Measurements from ENCODE around the gene MSLN. TPM values are rescaled to one million over a fixed set of nuclear protein-coding genes. Genes with fewer than 3 reads are reported as not detected.

MSLN gene
- polyA plus RNA-seq, 1 of the 3 experiments (the other 2 are of a cell fraction), result 0.02 TPM

GRCh38 chr16:762595-763268 lies 2.2 kb downstream of the MSLN start:
- WGBS (ENCODE audit: low lambda C conversion rate), result 56% methylated on average over 5 of the region's 17 CpGs
- Histone ChIP-seq H3K9me2 (no peaks in the 10 kb centered on the region), H3K79me2 (ENCODE audit: insufficient read depth) (no peaks in the 10 kb centered on the region), H3K4me2 (no peak overlapping the region), H3K9ac (no peak overlapping the region), H3K4me3 (ENCODE audit: low read depth in 2 of 2, low read length in 1 of 2) (no peak overlapping the region), H3K9me3 (no peaks in the 10 kb centered on the region), H3K36me3 (replicated peaks in 1 of 2; ENCODE audit: control insufficient read depth in 1 of 2, insufficient read depth in 2 of 2, low read length in 1 of 2) (no peaks in the 10 kb centered on the region), H3F3A (replicated peaks; ENCODE audit: insufficient read depth) (no peaks in the 10 kb centered on the region), H3K4me1 (ENCODE audit: control insufficient read depth in 1 of 2, insufficient read depth in 2 of 2, low read depth in 1 of 2, low read length in 1 of 2) (no peaks in the 10 kb centered on the region), H4K20me1 (ENCODE audit: insufficient read depth) (no peaks in the 10 kb centered on the region), H3K27me3 (ENCODE audit: insufficient read depth) (no peaks in the 10 kb centered on the region), H3K27ac (ENCODE audit: low read depth in 2 of 2, low read length in 1 of 2) (no peak overlapping the region), H2AFZ (ENCODE audit: low read depth) (no peak overlapping the region)
- no peak for DNase-seq
- CTCF ChIA-PET, result no interaction called here
- TF ChIP-seq TAF1 (IDR thresholded peaks at IDR 0.05; ENCODE audit: borderline replicate concordance, low read depth, low read length), result no peak
- no peak for TF ChIP-seq POLR2AphosphoS5 (IDR thresholded peaks at IDR 0.05; ENCODE audit: low read depth, low read length)
- no peak for TF ChIP-seq TCF12 (IDR thresholded peaks at IDR 0.05)
- TF ChIP-seq SMC3 (IDR thresholded peaks at IDR 0.05; ENCODE audit: low read depth, low read length), result no peak
- no peak for TF ChIP-seq RAD21 (IDR thresholded peaks at IDR 0.05; ENCODE audit: low read length)
- no peak for TF ChIP-seq RFX5 (IDR thresholded peaks at IDR 0.05; ENCODE audit: low read length)
- no peak for TF ChIP-seq CHD2 (IDR thresholded peaks at IDR 0.05; ENCODE audit: low read length, partially characterized antibody)
- TF ChIP-seq MEF2A (IDR thresholded peaks at IDR 0.05; ENCODE audit: borderline replicate concordance, low read depth), result no peak
- POLR2A ChIA-PET, result no interaction called here

GRCh38 chr16:763369-764183 lies 3.0 kb downstream of the MSLN start:
- Histone ChIP-seq H3K4me2 (no peak overlapping the region), H4K20me1 (ENCODE audit: insufficient read depth) (no peaks in the 10 kb centered on the region), H3F3A (replicated peaks; ENCODE audit: insufficient read depth) (no peaks in the 10 kb centered on the region), H3K9ac (no peak overlapping the region), H3K9me3 (no peaks in the 10 kb centered on the region), H3K27ac (ENCODE audit: low read depth in 2 of 2, low read length in 1 of 2) (no peak overlapping the region), H3K9me2 (no peaks in the 10 kb centered on the region), H3K27me3 (ENCODE audit: insufficient read depth) (no peaks in the 10 kb centered on the region), H3K79me2 (ENCODE audit: insufficient read depth) (no peaks in the 10 kb centered on the region), H3K4me3 (ENCODE audit: low read depth in 2 of 2, low read length in 1 of 2) (no peak overlapping the region), H2AFZ (ENCODE audit: low read depth) (no peak overlapping the region), H3K4me1 (ENCODE audit: control insufficient read depth in 1 of 2, insufficient read depth in 2 of 2, low read depth in 1 of 2, low read length in 1 of 2) (no peaks in the 10 kb centered on the region), H3K36me3 (replicated peaks in 1 of 2; ENCODE audit: control insufficient read depth in 1 of 2, insufficient read depth in 2 of 2, low read length in 1 of 2) (no peaks in the 10 kb centered on the region)
- 27% methylated on average over 13 of the region's 21 CpGs for WGBS (ENCODE audit: low lambda C conversion rate)
- POLR2A ChIA-PET, result no interaction called here
- CTCF ChIA-PET, result no interaction called here
- DNase-seq, result no peak
- TF ChIP-seq GATA2 (CRISPR knock-in tag; IDR thresholded peaks at IDR 0.05), result no peak
- TF ChIP-seq USF1 (IDR thresholded peaks at IDR 0.05; ENCODE audit: borderline replicate concordance, low read depth), result no peak
- TF ChIP-seq NFIC (IDR thresholded peaks at IDR 0.05; ENCODE audit: borderline replicate concordance), result no peak
- TF ChIP-seq RFX5 (IDR thresholded peaks at IDR 0.05; ENCODE audit: low read length), result no peak
- no peak for TF ChIP-seq MXI1 (IDR thresholded peaks at IDR 0.05; ENCODE audit: low read depth, low read length)
- no peak for TF ChIP-seq POLR2AphosphoS5 (IDR thresholded peaks at IDR 0.05; ENCODE audit: low read depth, low read length)
- TF ChIP-seq PBX3 (IDR thresholded peaks at IDR 0.05), result no peak
- TF ChIP-seq RXRA (IDR thresholded peaks at IDR 0.05; ENCODE audit: borderline replicate concordance, low read depth), result no peak
- no peak for TF ChIP-seq TEAD4 (IDR thresholded peaks at IDR 0.05; ENCODE audit: borderline replicate concordance, insufficient read depth)
- TF ChIP-seq EZH2phosphoT487 (IDR thresholded peaks at IDR 0.05; ENCODE audit: borderline replicate concordance, low read depth), result no peak
- no peak for TF ChIP-seq MEF2A (IDR thresholded peaks at IDR 0.05; ENCODE audit: borderline replicate concordance, low read depth)
- no peak for TF ChIP-seq RAD21 (IDR thresholded peaks at IDR 0.05; ENCODE audit: low read length)
- TF ChIP-seq REST (IDR thresholded peaks at IDR 0.05; ENCODE audit: low read depth, low read length), result no peak
- no peak for TF ChIP-seq SIN3A (IDR thresholded peaks at IDR 0.05; ENCODE audit: borderline replicate concordance, low read depth, low read length)
- TF ChIP-seq ELF1 (IDR thresholded peaks at IDR 0.05), result no peak
- no peak for TF ChIP-seq USF2 (IDR thresholded peaks at IDR 0.05; ENCODE audit: borderline replicate concordance, low read depth, low read length)
